Smooth muscle cell (in vitro differentiated cells): Measurements from ENCODE around the gene PDZD2. TPM values are rescaled to one million over a fixed set of nuclear protein-coding genes. Genes with fewer than 3 reads are reported as not detected.

ENCODE experiments used
- DNase-seq: peaks from one replicate; lab custom pipeline; 2025; ENCODE audit not compliant: unreplicated experiment; lab: John Stamatoyannopoulos, UW
- H2AFZ ChIP-seq: fragments of 200-600 bp; sonication (generic); 2 replicates; pipeline ENCODE4 v1.6.0; 2016; ENCODE audit warnings: antibody characterized with exemption, low read depth, mild to moderate bottlenecking
- H3F3A ChIP-seq: fragments of 200-600 bp; sonication (generic); 2 replicates; pipeline ENCODE4 v1.6.0; 2017; ENCODE audit warnings: antibody characterized with exemption, low read depth
- H3K27ac ChIP-seq: fragments of 200-600 bp; sonication (generic); 2 replicates; pipeline ENCODE4 v1.5.1; 2016; ENCODE audit warnings: low read depth, mild to moderate bottlenecking
- H3K27me3 ChIP-seq: fragments of 200-600 bp; sonication (generic); 2 replicates; pipeline ENCODE4 v1.6.1; 2016; ENCODE audit warnings: low read depth, mild to moderate bottlenecking
- H3K36me3 ChIP-seq: fragments of 200-600 bp; sonication (generic); 2 replicates; pipeline ENCODE4 v1.5.1; 2016; ENCODE audit warnings: low read depth
- H3K4me1 ChIP-seq: fragments of 200-600 bp; sonication (generic); 2 replicates; pipeline ENCODE4 v1.5.1; 2016; ENCODE audit warnings: low read depth
- H3K4me2 ChIP-seq: fragments of 200-600 bp; sonication (generic); 2 replicates; pipeline ENCODE4 v1.6.0; 2016; ENCODE audit warnings: mild to moderate bottlenecking
- H3K4me3 ChIP-seq: fragments of 200-600 bp; sonication (generic); 2 replicates; pipeline ENCODE4 v1.5.1; 2016; ENCODE audit warnings: mild to moderate bottlenecking
- H3K79me2 ChIP-seq: fragments of 200-600 bp; sonication (generic); 2 replicates; pipeline ENCODE4 v1.6.0; 2016; ENCODE audit warnings: low read depth, mild to moderate bottlenecking
- H3K9ac ChIP-seq: fragments of 200-600 bp; sonication (generic); 2 replicates; pipeline ENCODE4 v1.6.0; 2016; ENCODE audit warnings: low read depth
- H3K9me3 ChIP-seq: fragments of 200-600 bp; sonication (generic); replicated peaks from 2 replicates; pipeline ENCODE4 v1.5.1; 2016; ENCODE audit warnings: low read depth
- H4K20me1 ChIP-seq: fragments of 200-600 bp; sonication (generic); 2 replicates; pipeline ENCODE4 v1.6.0; 2016; ENCODE audit warnings: low read depth
- WGBS: methylation state at CpG from one replicate; pipeline ENCODE4 v1.1.7; 2016; ENCODE audit warnings: low lambda C conversion rate; 5-methylcytosine and 5-hydroxymethylcytosine counted together
- polyA plus RNA-seq: library from polyadenylated mRNA; unstranded; fragments of >200 nt; fragmentation: Nextera tagmentation; extraction: Ambion mirVana; gene quantifications from 2 replicates; pipeline ENCODE4 v1.2.1, GENCODE V29; 2016
- total RNA-seq: library from RNA; depleted of rRNA; stranded (reverse); fragments of >200 nt; gene quantifications from 2 replicates; pipeline ENCODE4 v1.2.3, GENCODE V29; 2014
- TF ChIP-seq, protein P1 (sequence below): fragments of 200-600 bp; sonication (generic); IDR thresholded peaks from 2 replicates; pipeline ENCODE4 v1.5.1; 2017; ENCODE audit warnings: borderline replicate concordance, mild to moderate bottlenecking, antibody characterized with exemption; ENCODE audit not compliant: insufficient read depth, poor library complexity, severe bottlenecking

PDZD2 gene
- total and polyA plus RNA-seq, 2 experiments from 2014 or later: 3.2 to 4.1 TPM

DNA sequence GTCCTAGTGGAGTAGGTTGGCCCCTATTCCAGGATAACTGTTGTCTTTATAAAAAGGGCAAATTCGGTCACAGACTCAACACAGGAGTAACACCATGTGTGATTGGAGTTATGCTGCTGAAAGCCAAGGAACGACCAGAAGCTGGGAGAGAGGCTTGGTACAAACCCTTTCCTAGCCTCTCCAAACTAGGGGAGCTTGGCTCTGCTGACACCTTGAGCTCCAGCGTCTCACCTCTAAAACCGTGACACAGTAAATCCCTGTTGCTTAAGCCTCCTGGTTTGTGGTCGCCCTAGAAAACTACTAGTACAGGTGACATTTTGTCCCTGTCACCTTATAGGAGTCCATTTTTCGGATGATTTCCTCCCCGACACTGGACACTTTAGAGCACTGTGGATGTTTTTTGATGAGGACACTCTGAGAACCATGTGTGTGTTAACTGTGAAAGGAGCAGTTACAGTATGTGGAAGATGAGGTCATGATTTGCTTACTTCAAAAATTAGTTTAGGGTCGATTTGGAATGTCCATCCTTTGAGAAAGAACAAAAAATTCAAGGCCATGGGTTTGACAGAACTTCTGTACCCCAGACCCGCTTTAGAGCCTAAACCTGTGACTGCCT lies 167.0 kb downstream of the PDZD2 start:
- TF ChIP-seq, protein P1, sequence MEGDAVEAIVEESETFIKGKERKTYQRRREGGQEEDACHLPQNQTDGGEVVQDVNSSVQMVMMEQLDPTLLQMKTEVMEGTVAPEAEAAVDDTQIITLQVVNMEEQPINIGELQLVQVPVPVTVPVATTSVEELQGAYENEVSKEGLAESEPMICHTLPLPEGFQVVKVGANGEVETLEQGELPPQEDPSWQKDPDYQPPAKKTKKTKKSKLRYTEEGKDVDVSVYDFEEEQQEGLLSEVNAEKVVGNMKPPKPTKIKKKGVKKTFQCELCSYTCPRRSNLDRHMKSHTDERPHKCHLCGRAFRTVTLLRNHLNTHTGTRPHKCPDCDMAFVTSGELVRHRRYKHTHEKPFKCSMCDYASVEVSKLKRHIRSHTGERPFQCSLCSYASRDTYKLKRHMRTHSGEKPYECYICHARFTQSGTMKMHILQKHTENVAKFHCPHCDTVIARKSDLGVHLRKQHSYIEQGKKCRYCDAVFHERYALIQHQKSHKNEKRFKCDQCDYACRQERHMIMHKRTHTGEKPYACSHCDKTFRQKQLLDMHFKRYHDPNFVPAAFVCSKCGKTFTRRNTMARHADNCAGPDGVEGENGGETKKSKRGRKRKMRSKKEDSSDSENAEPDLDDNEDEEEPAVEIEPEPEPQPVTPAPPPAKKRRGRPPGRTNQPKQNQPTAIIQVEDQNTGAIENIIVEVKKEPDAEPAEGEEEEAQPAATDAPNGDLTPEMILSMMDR: no peak
- H4K20me1 ChIP-seq: no peaks in the 10 kb centered on the region
- no peak overlapping the region for H3K9ac ChIP-seq
- 83% methylated on average over 9 of the region's 9 CpGs for WGBS
- H3K27me3 ChIP-seq: no peaks in the 10 kb centered on the region
- H3K9me3 ChIP-seq: no peaks in the 10 kb centered on the region
- H3K4me3 ChIP-seq: no peak overlapping the region
- H3F3A ChIP-seq: peaks cover 5% of the 10 kb centered on the region
- no peaks in the 10 kb centered on the region for H3K79me2 ChIP-seq
- no peaks in the 10 kb centered on the region for H3K36me3 ChIP-seq
- no peak overlapping the region for H3K4me2 ChIP-seq
- no peak overlapping the region for H2AFZ ChIP-seq
- DNase-seq: no peak
- no peaks in the 10 kb centered on the region for H3K4me1 ChIP-seq
- no peak overlapping the region for H3K27ac ChIP-seq

DNA sequence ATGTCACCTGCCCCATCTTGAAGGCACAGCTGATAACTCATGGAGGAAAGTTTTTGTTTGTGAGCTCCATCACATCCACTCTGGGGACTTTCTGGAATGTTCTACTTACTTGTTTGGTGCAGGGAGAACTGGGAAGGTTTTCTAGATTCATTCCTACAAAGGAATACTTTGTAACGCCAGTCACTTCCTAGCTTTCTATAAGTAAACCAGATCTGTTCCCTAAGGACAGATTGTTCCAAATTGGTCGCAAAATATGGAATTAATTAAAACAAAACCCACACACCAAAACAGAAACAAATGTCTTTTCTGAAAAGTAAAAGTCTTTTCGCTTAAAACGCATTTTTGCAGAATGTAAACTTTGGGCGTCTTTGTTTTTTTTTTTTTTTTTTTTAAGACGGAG lies 167.6 kb downstream of the PDZD2 start:
- Histone ChIP-seq H3K4me2 (no peak overlapping the region), H3K79me2 (no peaks in the 10 kb centered on the region), H4K20me1 (no peaks in the 10 kb centered on the region), H3K36me3 (no peaks in the 10 kb centered on the region), H3K9me3 (no peaks in the 10 kb centered on the region), H2AFZ (no peak overlapping the region), H3F3A (peaks cover 5% of the 10 kb centered on the region), H3K9ac (no peak overlapping the region), H3K27ac (no peak overlapping the region), H3K4me1 (no peaks in the 10 kb centered on the region), H3K27me3 (no peaks in the 10 kb centered on the region), H3K4me3 (no peak overlapping the region)
- TF ChIP-seq, protein P1: no peak
- WGBS: 84% methylated on average over 6 of the region's 6 CpGs
- no peak for DNase-seq

DNA sequence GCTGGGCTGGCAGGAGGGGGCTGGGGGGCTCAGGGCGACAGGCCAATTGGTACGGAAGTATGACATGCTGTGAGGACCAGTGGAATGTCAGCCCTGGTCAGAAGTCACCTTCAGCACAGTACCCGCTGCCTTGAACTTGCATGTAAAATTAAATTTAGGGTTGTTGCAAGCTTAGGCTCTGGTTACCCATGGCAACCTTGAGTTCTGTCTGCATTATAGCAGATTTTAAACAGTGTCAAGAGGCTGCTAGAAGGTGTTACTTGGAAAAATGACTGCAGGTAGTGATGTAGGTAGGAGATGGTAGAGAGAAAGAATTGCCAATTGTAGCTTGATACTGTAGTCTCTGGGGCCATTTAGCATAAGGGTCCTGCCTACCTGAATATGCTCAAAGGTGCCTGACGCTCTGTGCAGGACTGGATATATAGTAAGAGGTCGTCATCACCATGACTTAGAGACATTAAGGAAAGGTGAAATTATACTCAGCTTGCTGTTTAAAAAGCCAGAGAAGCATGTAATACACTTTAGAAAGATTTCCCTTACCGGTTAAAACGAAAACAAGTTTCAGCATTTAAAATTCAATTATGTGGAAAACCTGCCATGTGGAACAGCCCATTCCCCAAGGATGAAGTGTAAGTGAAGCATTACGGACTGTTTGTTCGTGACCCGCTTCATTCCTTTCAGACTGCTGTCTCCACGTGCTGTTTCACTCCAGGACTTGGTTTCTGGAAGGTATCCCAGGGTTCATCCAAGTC lies 169.0 kb downstream of the PDZD2 start:
- DNase-seq: no peak
- no peaks in the 10 kb centered on the region for H4K20me1 ChIP-seq
- no peaks in the 10 kb centered on the region for H3K4me1 ChIP-seq
- H3K79me2 ChIP-seq: no peaks in the 10 kb centered on the region
- H3F3A ChIP-seq: peaks cover 5% of the 10 kb centered on the region
- no peak overlapping the region for H3K4me3 ChIP-seq
- TF ChIP-seq, protein P1: no peak
- H2AFZ ChIP-seq: no peak overlapping the region
- no peaks in the 10 kb centered on the region for H3K36me3 ChIP-seq
- H3K27me3 ChIP-seq: no peaks in the 10 kb centered on the region
- H3K9ac ChIP-seq: no peak overlapping the region
- no peak overlapping the region for H3K27ac ChIP-seq
- no peaks in the 10 kb centered on the region for H3K9me3 ChIP-seq
- 92% methylated on average over 11 of the region's 11 CpGs for WGBS
- no peak overlapping the region for H3K4me2 ChIP-seq
